Prostate gland (tissue), 2 donors: ENCODE measurements around the gene CLINT1. TPM values are rescaled to one million over a fixed set of nuclear protein-coding genes. Genes with fewer than 3 reads are reported as not detected.

Source experiments
- DNase-seq: peaks from one replicate; pipeline ENCODE4 v3.0.0-alpha.2; 2019; ENCODE audit warnings: low spot score
- H3K27ac ChIP-seq, 2 donors: fragments of 200-600 bp; sonication (generic); 2 replicates each; pipeline ENCODE4 v1.5.1; 2017 to 2019
- H3K27me3 ChIP-seq: fragments of 200-600 bp; sonication (generic); replicated peaks from 2 replicates; pipeline ENCODE4 v1.5.1; 2019; ENCODE audit not compliant: insufficient read depth
- H3K36me3 ChIP-seq, 2 donors: fragments of 200-600 bp; sonication (generic); 1 replicate in 1 of 2; 2 replicates in 1 of 2; pipeline versions ENCODE4 v1.5.1 to v1.8.1; 2017 to 2019
- H3K4me1 ChIP-seq: fragments of 200-600 bp; sonication (generic); replicated peaks from 2 replicates; pipeline ENCODE4 v1.5.1; 2019
- H3K4me3 ChIP-seq, 2 donors: fragments of 200-600 bp; sonication (generic); 2 replicates each; pipeline ENCODE4 v1.5.1; 2017 to 2019
- H3K9me3 ChIP-seq: fragments of 200-600 bp; sonication (generic); 2 replicates; pipeline ENCODE4 v1.5.1; 2017
- POLR2A ChIP-seq: fragments of 450-650 bp; IDR thresholded peaks from one replicate; pipeline ENCODE4 v1.6.1; 2016; ENCODE audit warnings: antibody characterized with exemption, mild to moderate bottlenecking
- POLR2AphosphoS5 ChIP-seq: sonication (generic); formaldehyde crosslinking; IDR thresholded peaks from one replicate; pipeline ENCODE4 v1.6.1; 2017; ENCODE audit warnings: antibody characterized with exemption
- WGBS: methylation state at CpG from one replicate; pipeline ENCODE4 v1.1.5; 2018; 5-methylcytosine and 5-hydroxymethylcytosine counted together
- intact Hi-C: fragments of 100-400 bp; cut with DNase I; formaldehyde crosslinking; loops from one replicate; pipeline ENCODE4 v1.14.2; 2022
- total RNA-seq, 2 donors: library from RNA; depleted of rRNA; stranded (reverse); fragments of >200 nt; gene quantifications; one replicate each; pipeline ENCODE4 v1.1.0, GENCODE V29; 2016
- TF ChIP-seq, protein P1 (sequence below), 4 experiments: fragments of 200-600 bp in 2 of 4; fragments of 450-650 bp in 2 of 4; sonication (generic) in 2 of 4; IDR thresholded peaks; 1 replicate in 3 of 4; 2 replicates in 1 of 4; pipeline ENCODE4 v1.5.1; 2016 to 2019; ENCODE audit warnings: antibody characterized with exemption in 4 of 4, mild to moderate bottlenecking in 2 of 4, moderate library complexity in 2 of 4

Gene CLINT1
- total RNA-seq, 2 donors from 2014 or later: 65.1 to 84.5 TPM

DNA sequence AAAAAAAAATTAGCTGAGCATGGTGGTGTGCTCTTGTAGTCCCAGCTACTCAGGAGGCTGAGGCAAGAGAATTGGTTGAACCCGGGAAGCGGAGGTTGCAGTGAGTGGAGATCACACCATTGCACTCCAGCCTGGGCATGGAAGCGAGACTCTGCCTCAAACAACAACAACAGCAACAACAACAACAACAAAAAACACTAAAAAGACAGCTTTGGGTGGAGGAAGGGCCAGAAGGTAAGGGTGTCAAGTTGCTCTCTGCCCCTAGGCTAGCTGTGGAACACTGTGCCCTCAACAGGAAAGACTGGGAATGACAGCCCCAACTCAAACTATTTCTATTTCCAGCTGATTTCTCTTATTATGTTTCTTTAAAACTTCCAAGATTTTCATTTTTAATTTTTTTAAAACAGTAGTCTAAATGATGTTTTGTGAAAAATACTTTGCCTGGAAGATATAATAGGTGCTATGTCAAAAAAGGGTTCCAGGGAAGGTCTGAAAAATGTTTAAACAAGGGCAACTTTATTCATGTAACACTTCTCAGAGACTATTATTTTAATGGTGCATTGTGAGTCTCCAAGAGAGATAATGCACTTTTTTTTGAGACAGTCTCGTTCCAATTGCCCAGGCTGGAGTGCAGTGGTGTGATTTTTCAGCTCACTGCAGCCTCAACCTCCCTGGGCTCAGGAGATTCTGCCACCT lies 29.9 kb downstream of the CLINT1 start:
- no peak overlapping the region for H3K27ac ChIP-seq
- TF ChIP-seq, protein P1, sequence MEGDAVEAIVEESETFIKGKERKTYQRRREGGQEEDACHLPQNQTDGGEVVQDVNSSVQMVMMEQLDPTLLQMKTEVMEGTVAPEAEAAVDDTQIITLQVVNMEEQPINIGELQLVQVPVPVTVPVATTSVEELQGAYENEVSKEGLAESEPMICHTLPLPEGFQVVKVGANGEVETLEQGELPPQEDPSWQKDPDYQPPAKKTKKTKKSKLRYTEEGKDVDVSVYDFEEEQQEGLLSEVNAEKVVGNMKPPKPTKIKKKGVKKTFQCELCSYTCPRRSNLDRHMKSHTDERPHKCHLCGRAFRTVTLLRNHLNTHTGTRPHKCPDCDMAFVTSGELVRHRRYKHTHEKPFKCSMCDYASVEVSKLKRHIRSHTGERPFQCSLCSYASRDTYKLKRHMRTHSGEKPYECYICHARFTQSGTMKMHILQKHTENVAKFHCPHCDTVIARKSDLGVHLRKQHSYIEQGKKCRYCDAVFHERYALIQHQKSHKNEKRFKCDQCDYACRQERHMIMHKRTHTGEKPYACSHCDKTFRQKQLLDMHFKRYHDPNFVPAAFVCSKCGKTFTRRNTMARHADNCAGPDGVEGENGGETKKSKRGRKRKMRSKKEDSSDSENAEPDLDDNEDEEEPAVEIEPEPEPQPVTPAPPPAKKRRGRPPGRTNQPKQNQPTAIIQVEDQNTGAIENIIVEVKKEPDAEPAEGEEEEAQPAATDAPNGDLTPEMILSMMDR (IDR thresholded peaks at IDR 0.05): peak in 1 of 4 experiments; percentile 7
- TF ChIP-seq POLR2AphosphoS5: no peak

DNA sequence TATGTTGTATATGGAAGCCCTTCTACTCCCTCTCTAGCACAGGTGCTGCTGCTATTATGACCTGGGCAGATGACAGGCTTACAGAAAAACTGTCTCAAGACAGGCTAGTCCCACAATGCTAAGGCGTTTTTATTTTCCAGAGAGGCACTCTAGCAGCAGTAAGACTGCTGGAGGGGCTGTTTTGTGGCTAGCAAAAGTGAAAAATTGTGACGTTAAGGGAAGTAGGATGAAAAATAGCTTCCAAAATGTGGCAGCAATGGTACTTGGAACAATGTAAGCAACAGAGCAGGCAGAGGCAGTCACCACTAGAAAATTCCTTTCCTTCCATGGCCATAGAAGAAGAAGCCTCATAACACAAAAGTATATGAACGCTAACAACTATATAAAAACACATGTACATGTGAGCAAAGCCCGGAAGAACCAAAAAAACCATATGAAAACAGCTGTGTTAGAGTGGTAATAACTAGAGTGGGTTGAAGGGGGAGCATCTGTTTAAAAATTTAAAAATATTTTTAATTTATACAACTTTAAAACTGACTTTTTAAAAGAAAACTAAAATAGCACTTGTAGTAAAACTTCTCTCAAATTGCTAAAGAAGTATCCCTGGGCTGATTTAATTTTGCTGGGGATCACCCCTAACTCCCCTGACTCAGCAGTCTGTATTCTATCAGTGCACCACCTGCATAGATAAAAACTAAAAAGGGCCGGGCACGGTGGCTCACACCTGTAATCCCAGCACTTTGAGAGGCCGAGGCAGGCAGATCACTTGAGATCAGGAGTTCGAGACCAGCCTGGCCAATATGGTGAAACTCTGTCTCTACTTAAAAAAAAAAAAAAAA lies 30.6 kb downstream of the CLINT1 start:
- H3K4me1 ChIP-seq: no peaks in the 10 kb centered on the region
- H3K36me3 ChIP-seq: no peaks in the 10 kb centered on the region
- DNase-seq: no peak
- H3K9me3 ChIP-seq: no peaks in the 10 kb centered on the region
- no peak for TF ChIP-seq POLR2AphosphoS5
- no peak for TF ChIP-seq POLR2A
- TF ChIP-seq, protein P1 (IDR thresholded peaks at IDR 0.05): no peak
- H3K27me3 ChIP-seq: no peaks in the 10 kb centered on the region
- intact Hi-C loops: loop anchor here (10.0 kb wide), 2 partner anchors 116 to 1276 kb away; no protein-coding TSS in a partner anchor
- H3K4me3 ChIP-seq: no peak overlapping the region
- 63% methylated on average over 8 of the region's 8 CpGs for WGBS
- no peak overlapping the region for H3K27ac ChIP-seq

More for the DNA sequence above, 29.9 kb downstream of the CLINT1 start:
- Histone ChIP-seq H3K4me1 (no peaks in the 10 kb centered on the region), H3K27me3 (no peaks in the 10 kb centered on the region), H3K9me3 (no peaks in the 10 kb centered on the region), H3K36me3 (no peaks in the 10 kb centered on the region), H3K4me3 (no peak overlapping the region)
- 93% methylated on average over 4 of the region's 4 CpGs for WGBS
- intact Hi-C loops: loop anchor here (10.0 kb wide), 2 partner anchors 116 to 1276 kb away; no protein-coding TSS in a partner anchor
- no peak for DNase-seq

DNA sequence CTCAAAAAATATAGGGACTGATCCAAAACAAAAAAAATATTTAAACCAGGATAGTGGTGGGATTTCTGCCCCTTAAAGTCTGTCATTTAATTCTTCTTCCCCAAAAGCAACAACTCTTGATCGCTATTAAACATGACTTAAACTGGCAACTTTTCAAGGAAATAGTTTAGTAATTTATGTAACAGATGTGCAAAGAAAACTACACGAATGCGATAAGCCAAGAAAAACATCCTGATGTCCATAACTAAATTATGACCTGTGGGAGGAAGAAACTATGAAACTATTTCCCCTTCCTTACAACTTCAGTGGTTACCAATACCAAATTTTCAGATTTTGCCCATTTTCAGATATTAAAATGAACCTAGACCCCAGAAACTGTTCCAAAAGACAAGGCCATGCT lies 31.5 kb downstream of the CLINT1 start:
- intact Hi-C loops: loop anchor here (10.0 kb wide), 2 partner anchors 117 to 1277 kb away; no protein-coding TSS in a partner anchor
- Histone ChIP-seq H3K4me1 (no peaks in the 10 kb centered on the region), H3K27ac (no peak overlapping the region), H3K36me3 (no peaks in the 10 kb centered on the region), H3K9me3 (no peaks in the 10 kb centered on the region), H3K4me3 (no peak overlapping the region), H3K27me3 (no peaks in the 10 kb centered on the region)
- DNase-seq: no peak
- WGBS: 23% methylated on average over 3 of the region's 3 CpGs
- TF ChIP-seq POLR2AphosphoS5 (no peak), POLR2A (no peak)
- TF ChIP-seq, protein P1 (IDR thresholded peaks at IDR 0.05): no peak

DNA sequence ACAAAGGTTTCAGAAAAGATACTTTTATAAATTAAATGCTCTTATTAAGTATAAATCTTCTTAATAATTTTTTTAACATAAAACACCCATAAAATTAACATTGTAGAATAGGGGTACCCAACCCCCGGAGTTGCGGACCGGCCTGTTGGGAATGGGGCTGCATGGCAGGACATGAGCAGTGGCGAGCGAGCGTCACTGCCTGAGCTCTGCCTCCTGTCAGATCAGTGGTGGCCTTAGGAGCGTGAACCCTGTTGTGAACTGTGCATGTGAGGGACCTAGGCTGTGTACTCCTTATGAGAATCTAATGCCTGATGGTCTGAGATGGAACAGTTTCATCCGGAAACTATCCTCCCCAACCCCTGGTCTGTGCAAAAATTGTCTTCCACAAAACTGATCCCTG lies 35.3 kb downstream of the CLINT1 start:
- WGBS: 98% methylated on average over 8 of the region's 8 CpGs
- TF ChIP-seq POLR2AphosphoS5 (no peak), POLR2A (no peak)
- TF ChIP-seq, protein P1 (IDR thresholded peaks at IDR 0.05): no peak
- no peak overlapping the region for H3K27ac ChIP-seq
- no peak for DNase-seq
- intact Hi-C loops: loop anchor here (5.0 to 10.0 kb wide), 3 partner anchors 34 to 1281 kb away; partner anchors contain the start of gene CLINT1
- H3K27me3 ChIP-seq: no peaks in the 10 kb centered on the region
- no peaks in the 10 kb centered on the region for H3K4me1 ChIP-seq
- H3K9me3 ChIP-seq: no peaks in the 10 kb centered on the region
- no peaks in the 10 kb centered on the region for H3K36me3 ChIP-seq
- no peak overlapping the region for H3K4me3 ChIP-seq
